ENCODE data around the gene WDR7. TPM values are rescaled to one million over a fixed set of nuclear protein-coding genes. Genes with fewer than 3 reads are reported as not detected.

WDR7 gene
- total and polyA plus RNA-seq, 12 donors: 3.1 to 32.6 (median 28.0) TPM

DNA sequence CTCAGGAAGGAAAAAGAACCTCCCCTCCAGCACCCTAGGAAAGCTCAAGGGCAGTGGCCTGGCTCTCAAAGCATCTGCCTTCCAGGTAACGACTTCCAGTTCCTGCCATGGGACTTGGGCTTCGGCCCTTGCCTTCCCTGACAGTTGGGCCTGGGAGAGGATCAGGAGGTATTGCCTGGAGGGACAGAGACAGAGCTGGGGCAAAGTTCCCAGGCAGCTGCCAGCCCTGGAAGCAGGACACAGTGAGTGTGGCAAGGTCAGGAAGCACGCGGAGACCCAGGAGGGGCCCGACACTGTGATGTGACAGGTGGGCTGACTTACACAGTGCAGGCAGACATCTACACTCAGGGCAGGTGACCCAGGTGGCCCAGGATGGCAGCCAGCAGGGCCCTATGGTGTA, 408.2 kb downstream of the WDR7 start:
- Histone ChIP-seq H3K27ac (no peak overlapping the region), H3K4me1 (no peaks in the 10 kb centered on the region), H3K4me3 (no peak overlapping the region), H3K27me3 (peaks cover 0 to 27% (median 3%) of the 10 kb centered on the region in 7 donors), H3K36me3 (no peaks in the 10 kb centered on the region), H3K9me3 (no peaks in the 10 kb centered on the region)
- TF ChIP-seq, protein P1, sequence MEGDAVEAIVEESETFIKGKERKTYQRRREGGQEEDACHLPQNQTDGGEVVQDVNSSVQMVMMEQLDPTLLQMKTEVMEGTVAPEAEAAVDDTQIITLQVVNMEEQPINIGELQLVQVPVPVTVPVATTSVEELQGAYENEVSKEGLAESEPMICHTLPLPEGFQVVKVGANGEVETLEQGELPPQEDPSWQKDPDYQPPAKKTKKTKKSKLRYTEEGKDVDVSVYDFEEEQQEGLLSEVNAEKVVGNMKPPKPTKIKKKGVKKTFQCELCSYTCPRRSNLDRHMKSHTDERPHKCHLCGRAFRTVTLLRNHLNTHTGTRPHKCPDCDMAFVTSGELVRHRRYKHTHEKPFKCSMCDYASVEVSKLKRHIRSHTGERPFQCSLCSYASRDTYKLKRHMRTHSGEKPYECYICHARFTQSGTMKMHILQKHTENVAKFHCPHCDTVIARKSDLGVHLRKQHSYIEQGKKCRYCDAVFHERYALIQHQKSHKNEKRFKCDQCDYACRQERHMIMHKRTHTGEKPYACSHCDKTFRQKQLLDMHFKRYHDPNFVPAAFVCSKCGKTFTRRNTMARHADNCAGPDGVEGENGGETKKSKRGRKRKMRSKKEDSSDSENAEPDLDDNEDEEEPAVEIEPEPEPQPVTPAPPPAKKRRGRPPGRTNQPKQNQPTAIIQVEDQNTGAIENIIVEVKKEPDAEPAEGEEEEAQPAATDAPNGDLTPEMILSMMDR (IDR thresholded peaks at IDR 0.05): no peak
- intact Hi-C loops (cut with DNase I): no loop called here
- 75 to 77% methylated on average over 5 of the region's 5 CpGs for WGBS, 2 donors
- ATAC-seq (no peak), DNase-seq (no peak)

DNA sequence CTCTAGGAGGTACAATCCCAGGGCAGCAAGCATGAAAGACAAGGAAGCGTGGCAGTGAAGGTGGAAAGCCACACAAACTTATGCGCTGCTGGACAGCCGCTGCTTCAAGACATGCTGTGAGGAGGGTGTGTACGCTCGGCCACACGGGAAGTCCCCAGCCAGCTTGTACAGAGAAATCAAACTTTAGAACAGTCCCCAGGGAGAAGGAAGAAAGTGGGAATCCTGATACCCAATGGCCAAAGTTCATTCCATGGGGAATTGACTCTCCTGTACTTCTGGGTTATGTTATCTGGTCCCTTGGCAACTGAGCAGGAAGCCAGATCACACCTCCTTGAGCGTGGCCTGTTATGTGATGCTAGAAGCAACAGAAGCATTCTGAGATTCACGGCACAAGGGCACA, 409.7 kb downstream of the WDR7 start:
- TF ChIP-seq, protein P1 (IDR thresholded peaks at IDR 0.05): no peak
- Histone ChIP-seq H3K9me3 (no peaks in the 10 kb centered on the region), H3K27ac (no peak overlapping the region), H3K4me1 (no peaks in the 10 kb centered on the region), H3K27me3 (peaks cover 0 to 27% (median 3%) of the 10 kb centered on the region in 7 donors), H3K36me3 (no peaks in the 10 kb centered on the region), H3K4me3 (no peak overlapping the region)
- intact Hi-C loops (cut with DNase I): no loop called here
- WGBS, 2 donors: 70 to 73% methylated on average over 8 of the region's 8 CpGs
- ATAC-seq (no peak), DNase-seq (no peak)

DNA sequence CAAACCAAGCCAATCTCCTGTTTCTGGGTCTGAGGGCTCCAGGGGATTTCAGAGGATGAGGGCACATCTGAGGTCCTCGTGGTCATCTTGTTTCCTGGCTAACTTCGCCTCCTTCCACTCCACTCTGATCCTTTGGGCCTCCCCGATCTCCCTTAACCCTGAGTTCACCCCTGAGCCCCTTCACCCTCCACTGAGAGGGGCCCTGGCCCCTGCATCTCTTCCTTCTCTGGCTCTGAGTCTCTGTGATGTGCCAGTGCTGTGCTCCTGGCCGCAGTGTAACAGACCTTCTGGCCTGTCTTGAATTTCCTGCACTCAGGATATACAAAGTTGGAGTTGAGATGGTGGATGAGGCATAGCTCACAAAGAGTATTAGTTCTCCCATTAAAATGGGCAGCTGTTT, 411.0 kb downstream of the WDR7 start:
- no peaks in the 10 kb centered on the region for H3K36me3 ChIP-seq
- ATAC-seq (no peak), DNase-seq (no peak)
- no peak overlapping the region for H3K27ac ChIP-seq
- TF ChIP-seq, protein P1 (IDR thresholded peaks at IDR 0.05): no peak
- H3K4me1 ChIP-seq: no peaks in the 10 kb centered on the region
- intact Hi-C loops (cut with DNase I): no loop called here
- H3K4me3 ChIP-seq: no peak overlapping the region
- WGBS, 2 donors: 72 to 79% methylated on average over 4 of the region's 4 CpGs
- peaks cover 0 to 27% (median 3%) of the 10 kb centered on the region in 7 donors for H3K27me3 ChIP-seq
- no peaks in the 10 kb centered on the region for H3K9me3 ChIP-seq

DNA sequence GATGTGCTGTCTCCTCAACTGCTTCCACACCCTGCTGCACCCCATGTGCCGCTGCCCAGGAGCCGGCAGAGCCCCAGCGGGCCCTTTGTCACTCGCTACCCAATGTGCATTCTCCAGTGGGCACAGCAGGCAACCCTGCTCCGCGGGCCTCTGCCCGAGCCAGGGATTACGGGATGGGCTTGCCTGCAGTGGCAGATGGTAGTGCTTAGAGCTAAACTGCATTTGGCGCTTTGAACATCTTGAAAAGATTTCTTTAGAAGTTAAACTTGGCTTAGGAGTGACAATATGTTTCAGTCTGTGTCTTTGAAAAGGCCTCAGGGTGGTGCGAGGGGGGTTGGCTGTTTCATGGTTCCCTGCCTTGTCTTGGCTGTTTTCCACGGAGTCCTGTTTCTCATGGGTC, 411.7 kb downstream of the WDR7 start:
- WGBS, 2 donors: 78% methylated on average over 11 of the region's 11 CpGs
- Histone ChIP-seq H3K36me3 (no peaks in the 10 kb centered on the region), H3K4me1 (no peaks in the 10 kb centered on the region), H3K27ac (no peak overlapping the region), H3K27me3 (peaks cover 0 to 27% (median 2%) of the 10 kb centered on the region in 7 donors), H3K4me3 (no peak overlapping the region), H3K9me3 (no peaks in the 10 kb centered on the region)
- TF ChIP-seq, protein P1 (IDR thresholded peaks at IDR 0.05): no peak
- no peak for DNase-seq
- intact Hi-C loops (cut with DNase I): no loop called here
- no peak for ATAC-seq
